ENCODE results near the gene KRT33B. TPM values are rescaled to one million over a fixed set of nuclear protein-coding genes. Genes with fewer than 3 reads are reported as not detected.

The KRT33B gene
- total and polyA plus RNA-seq, 3 donors from 2014 or later = 0.25 TPM; not detected in 2

- DNase-seq = no peak
- intact Hi-C loops (cut with DNase I; ENCODE audit: low total_unique reads) = no loop called here
- Histone ChIP-seq H3K27me3 (no peaks in the 10 kb centered on the region), H3K4me1 (no peaks in the 10 kb centered on the region), H3K27ac (no peak overlapping the region), H3K9me3 (no peaks in the 10 kb centered on the region), H3K4me3 (no peak overlapping the region), H3K36me3 (ENCODE audit: low read depth, missing control alignments) (no peaks in the 10 kb centered on the region)
- 87 to 95% methylated on average over 3 of the region's 3 CpGs for WGBS, 2 donors
- TF ChIP-seq POLR2A (IDR thresholded peaks at IDR 0.05) = no peak
- TF ChIP-seq, protein P1, sequence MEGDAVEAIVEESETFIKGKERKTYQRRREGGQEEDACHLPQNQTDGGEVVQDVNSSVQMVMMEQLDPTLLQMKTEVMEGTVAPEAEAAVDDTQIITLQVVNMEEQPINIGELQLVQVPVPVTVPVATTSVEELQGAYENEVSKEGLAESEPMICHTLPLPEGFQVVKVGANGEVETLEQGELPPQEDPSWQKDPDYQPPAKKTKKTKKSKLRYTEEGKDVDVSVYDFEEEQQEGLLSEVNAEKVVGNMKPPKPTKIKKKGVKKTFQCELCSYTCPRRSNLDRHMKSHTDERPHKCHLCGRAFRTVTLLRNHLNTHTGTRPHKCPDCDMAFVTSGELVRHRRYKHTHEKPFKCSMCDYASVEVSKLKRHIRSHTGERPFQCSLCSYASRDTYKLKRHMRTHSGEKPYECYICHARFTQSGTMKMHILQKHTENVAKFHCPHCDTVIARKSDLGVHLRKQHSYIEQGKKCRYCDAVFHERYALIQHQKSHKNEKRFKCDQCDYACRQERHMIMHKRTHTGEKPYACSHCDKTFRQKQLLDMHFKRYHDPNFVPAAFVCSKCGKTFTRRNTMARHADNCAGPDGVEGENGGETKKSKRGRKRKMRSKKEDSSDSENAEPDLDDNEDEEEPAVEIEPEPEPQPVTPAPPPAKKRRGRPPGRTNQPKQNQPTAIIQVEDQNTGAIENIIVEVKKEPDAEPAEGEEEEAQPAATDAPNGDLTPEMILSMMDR (IDR thresholded peaks at IDR 0.05) = no peak
Observed at GRCh38 chr17:41345992-41346391, 23.6 kb downstream of the KRT33B start.

- TF ChIP-seq POLR2A (IDR thresholded peaks at IDR 0.05) = no peak
- TF ChIP-seq, protein P1 (IDR thresholded peaks at IDR 0.05) = no peak
- Histone ChIP-seq H3K4me1 (no peaks in the 10 kb centered on the region), H3K27me3 (no peaks in the 10 kb centered on the region), H3K36me3 (ENCODE audit: low read depth, missing control alignments) (no peaks in the 10 kb centered on the region), H3K4me3 (no peak overlapping the region), H3K27ac (no peak overlapping the region), H3K9me3 (no peaks in the 10 kb centered on the region)
- 39 to 54% methylated on average over 3 of the region's 3 CpGs for WGBS, 2 donors
- intact Hi-C loops (cut with DNase I; ENCODE audit: low total_unique reads) = no loop called here
- DNase-seq = no peak
Observed at GRCh38 chr17:41343029-41343428, 26.6 kb downstream of the KRT33B start.

DNA sequence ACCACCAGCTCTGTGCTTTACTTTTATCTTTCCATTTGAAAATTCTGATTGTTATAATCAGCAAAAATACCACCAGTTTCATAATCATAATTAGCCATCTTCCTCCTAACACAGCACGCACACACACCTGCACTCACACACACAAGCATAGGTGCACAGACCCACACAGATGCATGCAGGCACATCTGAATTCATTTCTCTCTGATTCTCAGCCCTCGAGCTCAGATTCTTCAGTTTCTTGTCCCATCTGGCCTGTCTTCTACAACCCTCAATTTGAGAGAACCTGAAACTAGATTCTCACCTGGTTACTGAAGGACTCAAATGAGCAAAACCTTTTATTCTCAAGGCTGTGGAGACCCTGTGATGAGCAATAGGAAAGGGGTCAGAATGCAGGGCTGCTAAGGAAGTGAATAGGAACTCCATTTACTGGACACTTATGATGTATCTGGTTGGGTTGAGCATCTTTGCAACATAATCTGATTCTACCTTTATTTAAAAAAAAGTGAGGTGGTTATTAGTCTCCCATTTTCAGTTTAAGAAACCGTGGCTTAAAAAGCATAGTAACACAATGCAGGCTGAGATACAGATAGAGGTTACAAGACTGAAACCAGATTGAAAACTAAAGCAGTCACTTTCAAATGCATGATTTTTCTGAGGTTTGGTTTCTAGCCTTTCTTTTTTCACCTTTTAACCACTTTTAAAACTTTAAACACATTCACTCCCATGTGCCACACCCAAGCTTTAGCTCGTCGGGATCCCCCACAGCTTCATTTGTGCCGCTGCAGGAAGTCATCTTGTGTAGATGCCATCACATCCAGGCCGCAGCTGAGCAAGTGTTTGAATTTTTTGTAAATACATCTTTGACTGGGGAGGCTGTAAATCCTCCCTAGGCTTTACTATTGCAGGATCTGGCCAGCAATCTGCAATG lies 28.4 kb downstream of the KRT33B start:
- H3K27me3 ChIP-seq = no peaks in the 10 kb centered on the region
- no peaks in the 10 kb centered on the region for H3K36me3 ChIP-seq (ENCODE audit: low read depth, missing control alignments)
- H3K4me1 ChIP-seq = no peaks in the 10 kb centered on the region
- WGBS, 2 donors = 87 to 88% methylated on average over 7 of the region's 7 CpGs
- no peak for DNase-seq
- H3K9me3 ChIP-seq = no peaks in the 10 kb centered on the region
- intact Hi-C loops (cut with DNase I; ENCODE audit: low total_unique reads) = no loop called here
- H3K4me3 ChIP-seq = no peak overlapping the region
- no peak overlapping the region for H3K27ac ChIP-seq
- no peak for TF ChIP-seq POLR2A (IDR thresholded peaks at IDR 0.05)
- TF ChIP-seq, protein P1 (IDR thresholded peaks at IDR 0.05) = no peak

DNA sequence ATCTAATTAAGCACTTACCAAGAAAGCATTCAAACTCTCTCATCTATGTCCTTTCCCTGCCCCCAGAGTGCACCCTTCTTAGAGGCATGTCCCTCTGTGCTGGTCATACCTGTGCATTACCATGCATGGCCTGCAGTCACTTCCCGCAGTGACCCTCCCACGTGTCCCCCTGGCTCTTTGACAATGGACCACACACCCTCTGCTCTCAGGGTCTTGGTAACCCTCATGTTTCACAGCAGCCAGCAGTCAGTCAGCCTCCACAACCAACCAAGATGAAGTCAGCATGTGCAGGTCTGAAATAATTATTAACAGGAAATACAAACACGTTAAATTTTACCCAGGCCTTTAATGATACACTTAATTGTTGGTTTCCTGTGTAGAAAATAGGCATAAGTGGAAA lies 29.1 kb downstream of the KRT33B start:
- Histone ChIP-seq H3K27me3 (no peaks in the 10 kb centered on the region), H3K4me3 (no peak overlapping the region), H3K4me1 (no peaks in the 10 kb centered on the region), H3K36me3 (ENCODE audit: low read depth, missing control alignments) (no peaks in the 10 kb centered on the region), H3K9me3 (no peaks in the 10 kb centered on the region), H3K27ac (no peak overlapping the region)
- intact Hi-C loops (cut with DNase I; ENCODE audit: low total_unique reads) = no loop called here
- 71 to 75% methylated on average over 3 of the region's 3 CpGs for WGBS, 2 donors
- no peak for TF ChIP-seq POLR2A (IDR thresholded peaks at IDR 0.05)
- TF ChIP-seq, protein P1 (IDR thresholded peaks at IDR 0.05) = no peak
- DNase-seq = no peak

All from testis (tissue), 3 donors.